ENCODE measurements around the gene ZNRD2. TPM values are rescaled to one million over a fixed set of nuclear protein-coding genes. Genes with fewer than 3 reads are reported as not detected.

The ZNRD2 gene
- total and polyA plus RNA-seq, 2 of the 8 experiments (the other 6 are each of a cell fraction or from before 2014, with no cell fraction given), result 53.4 to 125 TPM

GRCh38 chr11:65548395-65548794 is 21.9 kb upstream of the ZNRD2 start (continued):
- TF ChIP-seq USF2 (IDR thresholded peaks at IDR 0.05; ENCODE audit: low read length) (no peak), GTF2F1 (IDR thresholded peaks at IDR 0.05; ENCODE audit: borderline replicate concordance, low read depth, low read length) (no peak), TCF12 (IDR thresholded peaks at IDR 0.05; ENCODE audit: low read depth, low read length) (no peak)
